Smooth muscle cell (in vitro differentiated cells): Measurements from ENCODE around the gene CARD6. TPM values are rescaled to one million over a fixed set of nuclear protein-coding genes. Genes with fewer than 3 reads are reported as not detected.
"Not testable (repeated sequence)": the region's sequence is repeated elsewhere in the genome, so short reads cannot be mapped to it uniquely, and the experiment has no call there.

Experiments
- DNase-seq: peaks from one replicate; lab custom pipeline; 2025; ENCODE audit not compliant: unreplicated experiment; lab: John Stamatoyannopoulos, UW
- H2AFZ ChIP-seq: fragments of 200-600 bp; sonication (generic); 2 replicates; pipeline ENCODE4 v1.6.0; 2016; ENCODE audit warnings: antibody characterized with exemption, low read depth, mild to moderate bottlenecking
- H3F3A ChIP-seq: fragments of 200-600 bp; sonication (generic); 2 replicates; pipeline ENCODE4 v1.6.0; 2017; ENCODE audit warnings: antibody characterized with exemption, low read depth
- H3K27ac ChIP-seq: fragments of 200-600 bp; sonication (generic); 2 replicates; pipeline ENCODE4 v1.5.1; 2016; ENCODE audit warnings: low read depth, mild to moderate bottlenecking
- H3K27me3 ChIP-seq: fragments of 200-600 bp; sonication (generic); 2 replicates; pipeline ENCODE4 v1.6.1; 2016; ENCODE audit warnings: low read depth, mild to moderate bottlenecking
- H3K36me3 ChIP-seq: fragments of 200-600 bp; sonication (generic); 2 replicates; pipeline ENCODE4 v1.5.1; 2016; ENCODE audit warnings: low read depth
- H3K4me1 ChIP-seq: fragments of 200-600 bp; sonication (generic); 2 replicates; pipeline ENCODE4 v1.5.1; 2016; ENCODE audit warnings: low read depth
- H3K4me2 ChIP-seq: fragments of 200-600 bp; sonication (generic); 2 replicates; pipeline ENCODE4 v1.6.0; 2016; ENCODE audit warnings: mild to moderate bottlenecking
- H3K4me3 ChIP-seq: fragments of 200-600 bp; sonication (generic); 2 replicates; pipeline ENCODE4 v1.5.1; 2016; ENCODE audit warnings: mild to moderate bottlenecking
- H3K79me2 ChIP-seq: fragments of 200-600 bp; sonication (generic); 2 replicates; pipeline ENCODE4 v1.6.0; 2016; ENCODE audit warnings: low read depth, mild to moderate bottlenecking
- H3K9ac ChIP-seq: fragments of 200-600 bp; sonication (generic); 2 replicates; pipeline ENCODE4 v1.6.0; 2016; ENCODE audit warnings: low read depth
- H3K9me3 ChIP-seq: fragments of 200-600 bp; sonication (generic); replicated peaks from 2 replicates; pipeline ENCODE4 v1.5.1; 2016; ENCODE audit warnings: low read depth
- H4K20me1 ChIP-seq: fragments of 200-600 bp; sonication (generic); 2 replicates; pipeline ENCODE4 v1.6.0; 2016; ENCODE audit warnings: low read depth
- CTCF ChIP-seq: fragments of 200-600 bp; sonication (generic); IDR thresholded peaks from 2 replicates; pipeline ENCODE4 v1.5.1; 2017; ENCODE audit warnings: borderline replicate concordance, mild to moderate bottlenecking, antibody characterized with exemption; ENCODE audit not compliant: insufficient read depth, poor library complexity, severe bottlenecking
- WGBS: methylation state at CpG from one replicate; pipeline ENCODE4 v1.1.7; 2016; ENCODE audit warnings: low lambda C conversion rate; 5-methylcytosine and 5-hydroxymethylcytosine counted together
- polyA plus RNA-seq: library from polyadenylated mRNA; unstranded; fragments of >200 nt; fragmentation: Nextera tagmentation; extraction: Ambion mirVana; gene quantifications from 2 replicates; pipeline ENCODE4 v1.2.1, GENCODE V29; 2016
- total RNA-seq: library from RNA; depleted of rRNA; stranded (reverse); fragments of >200 nt; gene quantifications from 2 replicates; pipeline ENCODE4 v1.2.3, GENCODE V29; 2014

Gene CARD6
- total RNA-seq: 0.90 and 0.99 TPM in 2 replicates
- 0.43 and 0.76 TPM in 2 replicates for polyA plus RNA-seq

GRCh38 chr5:40841068-40841805 is at the start of gene CARD6:
TSS of gene CARD6 (plus strand) at chr5:40841367. CDS start at chr5:40841383, 16 bp downstream.
- Histone ChIP-seq H3K9me3 (no peaks in the 10 kb centered on the region), H2AFZ (peak within 1 kb of the TSS; percentile 99), H3K4me1 (peaks cover under 1% of the 10 kb centered on the region), H3K79me2 (no peaks in the 10 kb centered on the region), H3K4me3 (peak within 1 kb of the TSS; percentile 59), H3F3A (no peaks in the 10 kb centered on the region), H3K27ac (peak within 1 kb of the TSS; percentile 24), H3K4me2 (peak within 1 kb of the TSS; percentile 81), H3K9ac (peak within 1 kb of the TSS; percentile 71), H3K27me3 (no peaks in the 10 kb centered on the region), H3K36me3 (no peaks in the 10 kb centered on the region), H4K20me1 (no peaks in the 10 kb centered on the region)
- WGBS: 47% methylated on average over 9 of the region's 9 CpGs
- TF ChIP-seq CTCF: no peak
- DNase-seq: no peak

GRCh38 chr5:40791715-40792139 is 49.4 kb upstream of the CARD6 start:
- Histone ChIP-seq H3K4me1 (peaks cover 5% of the 10 kb centered on the region), H3K4me3 (no peak overlapping the region), H3K27ac (no peak overlapping the region), H3F3A (no peaks in the 10 kb centered on the region), H2AFZ (no peak overlapping the region), H3K4me2 (no peak overlapping the region), H3K79me2 (peaks cover 100% of the 10 kb centered on the region), H4K20me1 (peaks cover 95% of the 10 kb centered on the region), H3K36me3 (peaks cover 6% of the 10 kb centered on the region), H3K9ac (no peak overlapping the region), H3K9me3 (no peaks in the 10 kb centered on the region), H3K27me3 (no peaks in the 10 kb centered on the region)
- no peak for DNase-seq
- WGBS: 61% methylated on average over 3 of the region's 3 CpGs
- no peak for TF ChIP-seq CTCF

- 93% methylated on average over 9 of the region's 10 CpGs for WGBS
- H3K27ac ChIP-seq, H3K4me2 ChIP-seq, H3K9me3 ChIP-seq, H3K27me3 ChIP-seq, H3K9ac ChIP-seq, H3K4me1 ChIP-seq, H3K4me3 ChIP-seq, H3F3A ChIP-seq, DNase-seq, H2AFZ ChIP-seq, H3K36me3 ChIP-seq: not testable (repeated sequence)
- Histone ChIP-seq H4K20me1 (peaks cover 95% of the 10 kb centered on the region), H3K79me2 (peaks cover 99% of the 10 kb centered on the region)
These were observed 48.5 kb upstream of the CARD6 start for GRCh38 chr5:40792691-40793090.

- not testable (repeated sequence) for H3K27ac ChIP-seq, H3K9me3 ChIP-seq, DNase-seq, H3K36me3 ChIP-seq, H3K4me2 ChIP-seq, H3K27me3 ChIP-seq, H3K4me3 ChIP-seq, H3F3A ChIP-seq, H3K9ac ChIP-seq, H2AFZ ChIP-seq
- Histone ChIP-seq H4K20me1 (peaks cover 78% of the 10 kb centered on the region), H3K79me2 (peaks cover 82% of the 10 kb centered on the region), H3K4me1 (peaks cover 13% of the 10 kb centered on the region)
These were observed 46.8 kb upstream of the CARD6 start for GRCh38 chr5:40794340-40794739.

GRCh38 chr5:40794877-40795276 is 46.3 kb upstream of the CARD6 start:
- Histone ChIP-seq H4K20me1 (peaks cover 74% of the 10 kb centered on the region), H3K4me1 (peaks cover 13% of the 10 kb centered on the region), H3K79me2 (peaks cover 77% of the 10 kb centered on the region)
- H3K9me3 ChIP-seq, H3K4me3 ChIP-seq, DNase-seq, H3K27ac ChIP-seq, H3K27me3 ChIP-seq, H3K36me3 ChIP-seq, H3K4me2 ChIP-seq, H2AFZ ChIP-seq, H3F3A ChIP-seq, H3K9ac ChIP-seq: not testable (repeated sequence)
- WGBS: 92% methylated on average over 3 of the region's 3 CpGs
